Upper lobe of left lung (tissue), 4 donors: Measurements from ENCODE around the gene TOP3B.

Experiments
- CTCF ChIP-seq, 6 experiments: fragments of 450-650 bp in 4 of 6; fragments of 200-600 bp in 2 of 6; sonication (generic) in 2 of 6; IDR thresholded peaks; one replicate each; pipeline ENCODE4 v1.5.1; 2016 to 2019; ENCODE audit warnings: antibody characterized with exemption in 6 of 6
- POLR2A ChIP-seq, 4 donors: fragments of 450-650 bp; IDR thresholded peaks; one replicate each; pipeline ENCODE4 v1.5.1; 2016 to 2017; ENCODE audit warnings: antibody characterized with exemption in 4 of 4, mild to moderate bottlenecking in 2 of 4

GRCh38 chr22:21965762-21966288 lies 16.8 kb downstream of the TOP3B start:
- TF ChIP-seq CTCF (IDR thresholded peaks at IDR 0.05), result no peak
- no peak for TF ChIP-seq POLR2A (IDR thresholded peaks at IDR 0.05)
